ENCODE measurements around the gene TNNC1.
A peak's percentile ranks its signal among the peaks of the same experiment; 100 is the strongest.

Gene TNNC1

DNA sequence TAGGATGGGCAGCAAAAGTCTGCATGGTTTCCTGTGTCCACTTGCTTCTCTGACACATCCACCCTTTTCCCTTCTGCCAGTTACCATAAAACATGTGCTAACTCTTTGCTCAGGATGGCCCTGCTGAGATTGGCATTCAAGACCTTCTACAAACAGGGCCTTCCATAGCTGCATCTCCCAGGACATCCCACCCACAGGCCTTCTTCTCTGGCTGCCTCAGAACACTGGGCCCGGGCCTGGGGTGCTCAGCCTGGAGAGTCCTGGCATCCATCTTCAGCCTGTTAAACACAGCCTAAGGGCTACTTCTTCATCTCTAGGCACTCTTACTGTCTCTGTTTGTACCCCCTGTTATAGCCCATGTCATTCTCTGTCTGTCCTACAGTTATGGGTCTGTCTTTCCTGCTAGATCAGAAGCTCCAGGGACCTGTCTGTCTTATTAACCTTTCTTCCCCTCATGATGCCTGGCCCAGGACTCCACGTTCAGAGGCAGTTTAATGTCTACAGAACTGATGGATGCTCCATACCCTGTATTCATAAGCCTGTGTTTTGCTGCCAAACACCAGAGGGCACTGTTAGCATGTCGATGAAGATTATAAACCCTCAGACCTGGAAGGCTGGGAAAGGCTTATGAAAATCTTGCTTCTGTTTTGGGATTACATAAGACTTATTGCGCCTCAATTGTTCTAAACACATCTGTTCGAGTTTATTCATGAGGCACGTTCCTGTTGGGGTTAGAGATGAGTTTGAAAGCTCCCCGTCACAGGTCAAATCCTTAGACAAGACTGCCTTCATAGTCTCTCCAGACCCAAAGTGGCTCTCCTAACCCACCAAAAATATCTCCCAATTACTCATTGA lies 25.5 kb downstream of the TNNC1 start:
- H3K4me3 ChIP-seq (ENCODE audit: control insufficient read depth in 1 of 7, extremely low read depth in 1 of 7, insufficient read depth in 4 of 7, low read depth in 2 of 7, low read length in 6 of 7): no peak overlapping the region
- no peaks in the 10 kb centered on the region for H3K9me3 ChIP-seq (ENCODE audit: control extremely low read depth in 1 of 5, control insufficient read depth in 4 of 5, insufficient read depth in 2 of 5, low read depth in 1 of 5, low read length in 4 of 5)
- ChIA-PET POLR2A (no interaction called here), CTCF (interaction anchor here (0.6 to 25.7 kb wide), 10 partner anchors 9 to 131 kb away, joined by 3 to 477 read pairs (median 4); partner anchors contain the start of genes NISCH, SEMA3G and TNNC1)
- H3K36me3 ChIP-seq (ENCODE audit: control insufficient read depth in 4 of 4, insufficient read depth in 4 of 4, low read length in 3 of 4): no peaks in the 10 kb centered on the region
- peak; percentile 52 to 69 (median 63) for DNase-seq
- 12% methylated on average over 6 of the region's 7 CpGs for WGBS (ENCODE audit: insufficient coverage)
- no peaks in the 10 kb centered on the region for H3K4me1 ChIP-seq (ENCODE audit: control extremely low read depth in 1 of 4, control insufficient read depth in 4 of 4, insufficient read depth in 4 of 4, low read length in 3 of 4)
- H3K27me3 ChIP-seq (replicated peaks in 2 of 5; ENCODE audit: control insufficient read depth in 4 of 5, insufficient read depth in 5 of 5, low read length in 4 of 5): no peaks in the 10 kb centered on the region
- H3K27ac ChIP-seq (ENCODE audit: insufficient read depth in 1 of 2, low read depth in 1 of 2, low read length in 2 of 2, poor library complexity in 1 of 2, severe bottlenecking in 2 of 2): no peak overlapping the region

GRCh38 chr3:52423173-52423572 lies 30.7 kb downstream of the TNNC1 start:
- Histone ChIP-seq H3K4me3 (ENCODE audit: control insufficient read depth in 1 of 7, extremely low read depth in 1 of 7, insufficient read depth in 4 of 7, low read depth in 2 of 7, low read length in 6 of 7) (no peak overlapping the region), H3K27ac (ENCODE audit: insufficient read depth in 1 of 2, low read depth in 1 of 2, low read length in 2 of 2, poor library complexity in 1 of 2, severe bottlenecking in 2 of 2) (no peak overlapping the region), H3K4me1 (ENCODE audit: control extremely low read depth in 1 of 4, control insufficient read depth in 4 of 4, insufficient read depth in 4 of 4, low read length in 3 of 4) (no peaks in the 10 kb centered on the region), H3K27me3 (replicated peaks in 2 of 5; ENCODE audit: control insufficient read depth in 4 of 5, insufficient read depth in 5 of 5, low read length in 4 of 5) (no peaks in the 10 kb centered on the region), H3K36me3 (ENCODE audit: control insufficient read depth in 4 of 4, insufficient read depth in 4 of 4, low read length in 3 of 4) (peaks cover 0 to 21% (median 8%) of the 10 kb centered on the region in 4 experiments), H3K9me3 (ENCODE audit: control extremely low read depth in 1 of 5, control insufficient read depth in 4 of 5, insufficient read depth in 2 of 5, low read depth in 1 of 5, low read length in 4 of 5) (no peaks in the 10 kb centered on the region)
- ChIA-PET CTCF (interaction anchor here (1.1 to 25.7 kb wide), 4 partner anchors 10 to 33 kb away, joined by 3 to 477 read pairs (median 12); partner anchors contain the start of genes NISCH, SEMA3G and TNNC1), POLR2A (no interaction called here)
- 84% methylated on average over 4 of the region's 5 CpGs for WGBS (ENCODE audit: insufficient coverage)
- no peak for DNase-seq

DNA sequence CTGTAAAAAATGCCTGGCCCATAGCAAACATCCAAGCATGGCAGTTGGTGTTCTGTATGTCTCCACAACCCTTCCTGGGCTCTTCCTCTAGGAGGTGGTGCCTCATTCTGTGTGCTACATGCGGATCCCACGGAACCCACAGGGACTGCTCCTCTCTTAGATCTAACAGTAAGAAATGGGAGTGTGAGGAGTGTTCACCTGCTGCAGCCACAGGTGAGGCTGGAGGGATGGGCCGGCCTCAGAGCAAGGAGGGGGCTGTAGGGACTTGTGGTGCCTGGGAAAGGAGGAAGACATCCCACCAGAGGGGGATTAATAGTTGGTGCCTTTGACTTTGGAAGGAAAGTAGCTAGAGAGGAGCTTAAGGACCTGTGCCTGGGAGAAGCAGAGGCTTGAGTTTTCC lies 31.2 kb downstream of the TNNC1 start:
- no peaks in the 10 kb centered on the region for H3K4me1 ChIP-seq (ENCODE audit: control extremely low read depth in 1 of 4, control insufficient read depth in 4 of 4, insufficient read depth in 4 of 4, low read length in 3 of 4)
- CTCF ChIA-PET: interaction anchor here (1.1 to 25.7 kb wide), 4 partner anchors 10 to 34 kb away, joined by 3 to 477 read pairs (median 12); partner anchors contain the start of genes NISCH, SEMA3G and TNNC1
- POLR2A ChIA-PET: no interaction called here
- H3K36me3 ChIP-seq (ENCODE audit: control insufficient read depth in 4 of 4, insufficient read depth in 4 of 4, low read length in 3 of 4): peaks cover 0 to 21% (median 8%) of the 10 kb centered on the region in 4 experiments
- WGBS (ENCODE audit: insufficient coverage): 100% methylated on average over 1 of the region's 3 CpGs
- no peaks in the 10 kb centered on the region for H3K27me3 ChIP-seq (replicated peaks in 2 of 5; ENCODE audit: control insufficient read depth in 4 of 5, insufficient read depth in 5 of 5, low read length in 4 of 5)
- no peak for DNase-seq
- no peaks in the 10 kb centered on the region for H3K9me3 ChIP-seq (ENCODE audit: control extremely low read depth in 1 of 5, control insufficient read depth in 4 of 5, insufficient read depth in 2 of 5, low read depth in 1 of 5, low read length in 4 of 5)
- no peak overlapping the region for H3K4me3 ChIP-seq (ENCODE audit: control insufficient read depth in 1 of 7, extremely low read depth in 1 of 7, insufficient read depth in 4 of 7, low read depth in 2 of 7, low read length in 6 of 7)
- H3K27ac ChIP-seq (ENCODE audit: insufficient read depth in 1 of 2, low read depth in 1 of 2, low read length in 2 of 2, poor library complexity in 1 of 2, severe bottlenecking in 2 of 2): no peak overlapping the region

- peaks cover 0 to 27% (median 10%) of the 10 kb centered on the region in 4 experiments for H3K36me3 ChIP-seq (ENCODE audit: control insufficient read depth in 4 of 4, insufficient read depth in 4 of 4, low read length in 3 of 4)
- ChIA-PET POLR2A (no interaction called here), CTCF (interaction anchor here (1.1 to 25.7 kb wide), 5 partner anchors 8 to 28 kb away, joined by 3 to 477 read pairs (median 5); partner anchors contain the start of genes NISCH, SEMA3G and TNNC1)
- H3K4me1 ChIP-seq (ENCODE audit: control extremely low read depth in 1 of 4, control insufficient read depth in 4 of 4, insufficient read depth in 4 of 4, low read length in 3 of 4): no peaks in the 10 kb centered on the region
- no peak overlapping the region for H3K27ac ChIP-seq (ENCODE audit: insufficient read depth in 1 of 2, low read depth in 1 of 2, low read length in 2 of 2, poor library complexity in 1 of 2, severe bottlenecking in 2 of 2)
- no peak for DNase-seq
- H3K27me3 ChIP-seq (replicated peaks in 2 of 5; ENCODE audit: control insufficient read depth in 4 of 5, insufficient read depth in 5 of 5, low read length in 4 of 5): no peaks in the 10 kb centered on the region
- H3K9me3 ChIP-seq (ENCODE audit: control extremely low read depth in 1 of 5, control insufficient read depth in 4 of 5, insufficient read depth in 2 of 5, low read depth in 1 of 5, low read length in 4 of 5): no peaks in the 10 kb centered on the region
- no peak overlapping the region for H3K4me3 ChIP-seq (ENCODE audit: control insufficient read depth in 1 of 7, extremely low read depth in 1 of 7, insufficient read depth in 4 of 7, low read depth in 2 of 7, low read length in 6 of 7)
- 100% methylated on average over 2 of the region's 2 CpGs for WGBS (ENCODE audit: insufficient coverage)
These were observed 33.5 kb downstream of the TNNC1 start for GRCh38 chr3:52420388-52420787.

GRCh38 chr3:52415800-52416199 lies 38.0 kb downstream of the TNNC1 start:
- POLR2A ChIA-PET: no interaction called here
- Histone ChIP-seq H3K4me1 (ENCODE audit: control extremely low read depth in 1 of 4, control insufficient read depth in 4 of 4, insufficient read depth in 4 of 4, low read length in 3 of 4) (peaks cover 10 to 33% (median 24%) of the 10 kb centered on the region in 4 experiments), H3K9me3 (ENCODE audit: control extremely low read depth in 1 of 5, control insufficient read depth in 4 of 5, insufficient read depth in 2 of 5, low read depth in 1 of 5, low read length in 4 of 5) (no peaks in the 10 kb centered on the region), H3K36me3 (ENCODE audit: control insufficient read depth in 4 of 4, insufficient read depth in 4 of 4, low read length in 3 of 4) (peaks cover 0 to 26% (median 18%) of the 10 kb centered on the region in 4 experiments), H3K27me3 (replicated peaks in 2 of 5; ENCODE audit: control insufficient read depth in 4 of 5, insufficient read depth in 5 of 5, low read length in 4 of 5) (no peaks in the 10 kb centered on the region), H3K27ac (ENCODE audit: insufficient read depth in 1 of 2, low read depth in 1 of 2, low read length in 2 of 2, poor library complexity in 1 of 2, severe bottlenecking in 2 of 2) (no peak overlapping the region), H3K4me3 (ENCODE audit: control insufficient read depth in 1 of 7, extremely low read depth in 1 of 7, insufficient read depth in 4 of 7, low read depth in 2 of 7, low read length in 6 of 7) (no peak overlapping the region)
- WGBS (ENCODE audit: insufficient coverage): no CpG with 5 or more reads among the region's 3 CpGs
- no peak for DNase-seq
- CTCF ChIA-PET: interaction anchor here (0.7 to 25.7 kb wide), 4 partner anchors 9 to 32 kb away, joined by 3 to 477 read pairs (median 4); partner anchors contain the start of genes NISCH, SEMA3G and TNNC1

- peak overlapping the region in 4 of 7 experiments; percentile 71 to 93 (median 86) for H3K4me3 ChIP-seq (ENCODE audit: control insufficient read depth in 1 of 7, extremely low read depth in 1 of 7, insufficient read depth in 4 of 7, low read depth in 2 of 7, low read length in 6 of 7)
- peaks cover 12 to 62% (median 42%) of the 10 kb centered on the region in 4 experiments for H3K36me3 ChIP-seq (ENCODE audit: control insufficient read depth in 4 of 4, insufficient read depth in 4 of 4, low read length in 3 of 4)
- CTCF ChIA-PET: interaction anchor here (1.5 to 3.4 kb wide), 3 partner anchors 10 to 39 kb away, joined by 4 to 20 read pairs (median 4); no protein-coding TSS in a partner anchor
- WGBS (ENCODE audit: insufficient coverage): 100% methylated on average over 1 of the region's 8 CpGs
- POLR2A ChIA-PET: no interaction called here
- no peaks in the 10 kb centered on the region for H3K9me3 ChIP-seq (ENCODE audit: control extremely low read depth in 1 of 5, control insufficient read depth in 4 of 5, insufficient read depth in 2 of 5, low read depth in 1 of 5, low read length in 4 of 5)
- H3K4me1 ChIP-seq (ENCODE audit: control extremely low read depth in 1 of 4, control insufficient read depth in 4 of 4, insufficient read depth in 4 of 4, low read length in 3 of 4): peaks cover 10 to 37% (median 32%) of the 10 kb centered on the region in 4 experiments
- no peak for DNase-seq
- H3K27me3 ChIP-seq (replicated peaks in 2 of 5; ENCODE audit: control insufficient read depth in 4 of 5, insufficient read depth in 5 of 5, low read length in 4 of 5): no peaks in the 10 kb centered on the region
- H3K27ac ChIP-seq (ENCODE audit: insufficient read depth in 1 of 2, low read depth in 1 of 2, low read length in 2 of 2, poor library complexity in 1 of 2, severe bottlenecking in 2 of 2): peak overlapping the region in 1 of 2 experiments; percentile 97
These were observed 45.4 kb downstream of the TNNC1 start for GRCh38 chr3:52408466-52408865.
